Left lung (tissue), 10 donors: ENCODE data around the gene PLCE1. TPM values are rescaled to one million over a fixed set of nuclear protein-coding genes. Genes with fewer than 3 reads are reported as not detected.

Source experiments
- ATAC-seq: fragments of 200-7000 bp; cut with Tn5 transposase; one replicate; pipeline ENCODE4 v1.9.1; 2020; ENCODE audit warnings: moderate library complexity
- DNase-seq, 4 donors: peaks; one replicate each; pipeline ENCODE4 v3.0.0-alpha.2; 2013 to 2020
- H3K27ac ChIP-seq, 2 donors: fragments of 200-600 bp; sonication (generic) in 1 of 2; one replicate each; pipeline versions ENCODE4 v1.5.0 to v1.8.0; 2020 to 2021
- H3K27me3 ChIP-seq, 2 donors: fragments of 200-600 bp; sonication (generic) in 1 of 2; one replicate each; pipeline versions ENCODE4 v1.5.0 to v1.8.0; 2020 to 2021
- H3K36me3 ChIP-seq, 2 donors: fragments of 200-600 bp; sonication (generic) in 1 of 2; one replicate each; pipeline versions ENCODE4 v1.5.0 to v1.8.0; 2020 to 2021
- H3K4me1 ChIP-seq, 2 donors: fragments of 200-600 bp; one replicate each; pipeline ENCODE4 v1.8.0; 2021
- H3K4me3 ChIP-seq, 2 donors: fragments of 200-600 bp; sonication (generic) in 1 of 2; one replicate each; pipeline versions ENCODE4 v1.5.0 to v1.8.0; 2020 to 2021; ENCODE audit warnings: mild to moderate bottlenecking in 1 of 2
- H3K9me3 ChIP-seq, 2 donors: fragments of 200-600 bp; sonication (generic) in 1 of 2; one replicate each; pipeline versions ENCODE4 v1.5.0 to v1.8.0; 2020 to 2021
- intact Hi-C, 2 donors: fragments of 100-400 bp; cut with DNase I; formaldehyde crosslinking; loops; one replicate each; pipeline versions ENCODE4 v1.11.2 to v1.14.2; 2022
- polyA plus RNA-seq, 6 donors: library from polyadenylated mRNA; unstranded; fragments of 120-200 nt; gene quantifications; one replicate each; pipeline ENCODE4 v1.2.1, GENCODE V29; 2013; ENCODE audit not compliant: insufficient read length in 6 of 6
- total RNA-seq, 2 donors: library from RNA; stranded (reverse); fragmentation: NEBNext Ultra II Directional; extraction: Animal tissue kit (Norgen Biotek cat#: 25700); gene quantifications; one replicate each; pipeline ENCODE4 v1.2.1, GENCODE V29; 2021
- TF ChIP-seq, protein P1 (sequence below), 2 donors: fragments of 200-600 bp; sonication (generic) in 1 of 2; IDR thresholded peaks; one replicate each; pipeline versions ENCODE4 v1.5.0 to v1.8.0; 2021; ENCODE audit warnings: antibody characterized with exemption in 2 of 2
- donor health status: DM: no; HTN: yes; CAD: no.
- donor health status: DM: no; HTN: no; CAD: no.

Gene PLCE1
- total and polyA plus RNA-seq, 8 donors = 6.9 to 26.7 (median 19.3) TPM

DNA sequence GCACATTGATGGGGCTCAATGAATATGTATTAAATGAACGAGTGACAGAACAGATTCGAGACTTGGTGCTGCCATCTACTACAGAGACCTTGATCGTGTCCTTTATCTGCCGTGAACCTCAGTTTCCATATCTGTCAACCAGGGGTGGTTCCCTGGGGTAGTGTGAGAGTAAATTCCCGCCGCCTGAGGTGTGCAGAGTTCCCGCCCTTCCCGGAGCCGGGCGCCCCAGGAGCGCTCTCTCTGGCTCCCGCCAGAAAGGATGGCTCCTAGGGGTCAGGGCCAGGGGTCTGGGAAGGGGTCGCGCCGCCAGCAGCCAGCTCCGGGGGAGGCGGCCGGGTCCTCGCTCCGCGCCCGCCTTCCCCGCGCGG lies 333 bp upstream of the PLCE1 start:
- H3K9me3 ChIP-seq = no peaks in the 10 kb centered on the region
- TF ChIP-seq, protein P1, sequence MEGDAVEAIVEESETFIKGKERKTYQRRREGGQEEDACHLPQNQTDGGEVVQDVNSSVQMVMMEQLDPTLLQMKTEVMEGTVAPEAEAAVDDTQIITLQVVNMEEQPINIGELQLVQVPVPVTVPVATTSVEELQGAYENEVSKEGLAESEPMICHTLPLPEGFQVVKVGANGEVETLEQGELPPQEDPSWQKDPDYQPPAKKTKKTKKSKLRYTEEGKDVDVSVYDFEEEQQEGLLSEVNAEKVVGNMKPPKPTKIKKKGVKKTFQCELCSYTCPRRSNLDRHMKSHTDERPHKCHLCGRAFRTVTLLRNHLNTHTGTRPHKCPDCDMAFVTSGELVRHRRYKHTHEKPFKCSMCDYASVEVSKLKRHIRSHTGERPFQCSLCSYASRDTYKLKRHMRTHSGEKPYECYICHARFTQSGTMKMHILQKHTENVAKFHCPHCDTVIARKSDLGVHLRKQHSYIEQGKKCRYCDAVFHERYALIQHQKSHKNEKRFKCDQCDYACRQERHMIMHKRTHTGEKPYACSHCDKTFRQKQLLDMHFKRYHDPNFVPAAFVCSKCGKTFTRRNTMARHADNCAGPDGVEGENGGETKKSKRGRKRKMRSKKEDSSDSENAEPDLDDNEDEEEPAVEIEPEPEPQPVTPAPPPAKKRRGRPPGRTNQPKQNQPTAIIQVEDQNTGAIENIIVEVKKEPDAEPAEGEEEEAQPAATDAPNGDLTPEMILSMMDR (IDR thresholded peaks at IDR 0.05) = no peak
- ATAC-seq = no peak
- no peak for DNase-seq
- no peaks in the 10 kb centered on the region for H3K36me3 ChIP-seq
- peaks cover 0 to 12% of the 10 kb centered on the region in 2 donors for H3K4me1 ChIP-seq
- intact Hi-C loops = no loop called here
- H3K4me3 ChIP-seq = peak overlapping the region; percentile 47 to 49
- H3K27ac ChIP-seq = no peak overlapping the region
- H3K27me3 ChIP-seq = peaks cover 25 to 66% of the 10 kb centered on the region in 2 donors

DNA sequence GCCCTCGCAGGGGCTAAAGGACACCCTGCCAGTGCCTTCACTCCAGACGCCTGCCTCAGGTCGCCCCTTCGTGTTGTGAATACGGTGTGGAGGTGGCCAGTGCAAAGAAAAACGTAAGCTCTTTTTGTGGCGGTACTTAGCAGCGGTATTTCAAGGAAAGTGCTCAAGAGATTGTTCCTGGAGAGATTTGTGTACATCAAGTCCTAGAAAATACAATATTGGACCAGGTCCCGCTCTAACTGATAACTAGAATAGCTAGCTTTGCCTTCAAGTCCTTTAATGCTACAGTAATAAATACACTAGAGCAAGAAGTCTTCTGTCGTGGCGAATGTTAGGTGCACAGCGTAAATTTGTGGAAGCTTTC lies 689 bp downstream of the PLCE1 start:
- no peak overlapping the region for H3K27ac ChIP-seq
- DNase-seq (no peak), ATAC-seq (peak; percentile 17)
- no peaks in the 10 kb centered on the region for H3K9me3 ChIP-seq
- intact Hi-C loops = no loop called here
- H3K36me3 ChIP-seq = no peaks in the 10 kb centered on the region
- peak overlapping the region; percentile 47 to 49 for H3K4me3 ChIP-seq
- peaks cover 0 to 12% of the 10 kb centered on the region in 2 donors for H3K4me1 ChIP-seq
- TF ChIP-seq, protein P1 (IDR thresholded peaks at IDR 0.05) = no peak
- peaks cover 25 to 66% of the 10 kb centered on the region in 2 donors for H3K27me3 ChIP-seq

DNA sequence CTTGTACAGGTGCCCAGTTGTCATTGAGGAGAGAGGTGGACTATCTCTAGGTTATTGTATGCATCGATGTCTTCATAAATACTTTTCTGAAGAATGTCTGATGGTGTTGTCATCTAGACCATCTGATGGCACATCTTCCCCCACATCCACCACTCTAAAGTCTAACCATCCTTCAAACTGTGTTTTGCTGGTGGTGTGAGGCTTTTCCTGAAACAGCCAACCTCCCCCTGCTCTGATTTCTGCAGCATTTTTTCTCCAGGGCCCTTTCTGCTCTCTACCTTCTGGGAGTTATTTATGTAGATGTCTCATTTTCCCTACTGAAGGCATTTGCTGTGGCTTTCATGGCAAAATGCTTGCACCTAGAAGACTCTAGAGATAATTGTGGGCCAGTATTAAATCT lies 1.5 kb downstream of the PLCE1 start:
- intact Hi-C loops = no loop called here
- ATAC-seq (no peak), DNase-seq (no peak)
- no peak overlapping the region for H3K27ac ChIP-seq
- H3K4me1 ChIP-seq = peaks cover 0 to 12% of the 10 kb centered on the region in 2 donors
- TF ChIP-seq, protein P1 (IDR thresholded peaks at IDR 0.05) = no peak
- peaks cover 25 to 66% of the 10 kb centered on the region in 2 donors for H3K27me3 ChIP-seq
- no peaks in the 10 kb centered on the region for H3K36me3 ChIP-seq
- no peaks in the 10 kb centered on the region for H3K9me3 ChIP-seq
- H3K4me3 ChIP-seq = no peak overlapping the region

DNA sequence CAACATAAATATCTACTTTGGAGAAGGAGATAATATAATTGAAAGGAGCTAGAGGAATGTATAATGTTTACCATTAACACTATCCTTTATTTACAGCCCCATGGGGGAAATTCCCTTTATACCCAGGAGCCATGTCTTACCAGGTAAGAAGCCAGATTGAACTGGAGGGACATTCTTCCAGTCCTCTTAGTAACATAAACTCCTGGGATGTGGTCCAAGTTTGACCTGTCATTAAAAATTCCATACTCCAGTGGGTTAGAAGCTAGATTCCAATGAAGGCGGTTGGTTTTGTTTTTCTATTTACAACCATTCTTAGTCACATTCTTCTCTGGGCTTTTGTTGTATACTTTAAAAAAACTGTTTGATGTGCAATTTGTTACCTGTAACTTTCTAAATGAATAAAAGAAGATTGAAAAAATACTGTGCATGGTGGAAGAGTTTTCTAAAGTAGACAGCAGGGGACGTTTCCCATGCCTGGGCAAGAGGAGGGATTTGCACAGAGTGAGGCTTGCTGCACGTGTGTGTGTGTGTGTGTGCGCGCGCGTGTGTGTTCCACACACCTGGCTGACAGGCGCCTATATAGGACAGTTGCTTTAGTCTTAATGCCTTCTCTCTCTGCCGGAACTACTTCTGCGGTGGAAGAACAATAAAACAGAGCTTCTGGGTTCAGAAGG lies 2.0 kb downstream of the PLCE1 start:
- TF ChIP-seq, protein P1 (IDR thresholded peaks at IDR 0.05) = no peak
- Histone ChIP-seq H3K36me3 (no peaks in the 10 kb centered on the region), H3K4me1 (peaks cover 0 to 12% of the 10 kb centered on the region in 2 donors), H3K27ac (no peak overlapping the region), H3K9me3 (no peaks in the 10 kb centered on the region), H3K27me3 (peaks cover 25 to 63% of the 10 kb centered on the region in 2 donors), H3K4me3 (no peak overlapping the region)
- DNase-seq = no peak
- intact Hi-C loops = no loop called here
- ATAC-seq = no peak

DNA sequence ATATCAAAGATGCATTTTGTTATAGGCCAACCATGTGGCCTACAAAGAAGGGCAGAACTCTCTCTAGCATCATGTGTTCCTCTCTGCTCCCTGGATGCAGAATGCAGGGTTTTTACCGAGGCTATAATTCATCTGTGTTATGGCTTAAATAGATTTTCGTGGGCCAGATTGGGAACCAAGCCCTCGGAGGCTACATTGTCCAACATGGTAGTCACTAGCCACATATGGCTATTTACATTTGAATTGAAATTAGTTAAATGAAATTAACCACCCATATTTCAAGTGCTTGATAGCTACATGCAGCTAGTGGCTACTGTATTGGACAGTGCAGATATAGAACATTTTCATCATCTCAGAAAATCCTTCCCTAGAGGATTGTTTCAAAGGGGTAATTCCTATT lies 2.8 kb downstream of the PLCE1 start:
- H3K36me3 ChIP-seq = no peaks in the 10 kb centered on the region
- H3K27me3 ChIP-seq = peaks cover 25 to 55% of the 10 kb centered on the region in 2 donors
- DNase-seq = no peak
- H3K9me3 ChIP-seq = no peaks in the 10 kb centered on the region
- intact Hi-C loops = no loop called here
- TF ChIP-seq, protein P1 (IDR thresholded peaks at IDR 0.05) = no peak
- no peak overlapping the region for H3K27ac ChIP-seq
- ATAC-seq = no peak
- no peak overlapping the region for H3K4me3 ChIP-seq
- peaks cover 0 to 12% of the 10 kb centered on the region in 2 donors for H3K4me1 ChIP-seq
